GM12878 (cell line): ENCODE measurements around the gene C11orf42. TPM values are rescaled to one million over a fixed set of nuclear protein-coding genes. Genes with fewer than 3 reads are reported as not detected.

Source experiments
- ATAC-seq: fragments of 200-7000 bp; cut with Tn5 transposase; 3 replicates; pipeline ENCODE4 v1.9.1; 2020; ENCODE audit warnings: mild to moderate bottlenecking, moderate library complexity
- BruUV-seq: library from RNA; stranded (reverse); fragments of 400-500 nt; replicated peaks from 2 replicates; lab custom pipeline; 2021; lab: Mats Ljungman, UMichigan
- CTCF ChIA-PET: fragments of 300-600 bp; sonication (Branson Sonifier 250); formaldehyde crosslinking; extraction: SDS; loops from one replicate; lab custom pipeline; 2021; ENCODE audit warnings: inconsistent platforms; lab: Yijun Ruan, JAX
- POLR2A ChIA-PET: fragments of 350-600 bp; formaldehyde crosslinking; extraction: SDS; loops from one replicate; lab custom pipeline; 2021; ENCODE audit warnings: inconsistent platforms; lab: Charles Lee
- RAD21 ChIA-PET: fragments of 300-600 bp; sonication (Branson Sonifier 250); formaldehyde crosslinking; loops from one replicate; lab custom pipeline; 2023; ENCODE audit warnings: antibody characterized with exemption; ENCODE audit not compliant: unreplicated experiment; lab: Charles Lee
- SMC1A ChIA-PET: fragments of 300-600 bp; sonication (Branson Sonifier 250); formaldehyde crosslinking; loops from one replicate; lab custom pipeline; 2023; ENCODE audit not compliant: unreplicated experiment, uncharacterized antibody; lab: Charles Lee
- DNase-seq: peaks from one replicate; pipeline ENCODE4 v3.0.0-alpha.2; 2011; ENCODE audit warnings: low read depth, low spot score
- FAIRE-seq: peaks from 3 replicates; lab custom pipeline; 2011; peaks lifted over from hg19 to GRCh38; lab: Jason Lieb, UNC
- H2AFZ ChIP-seq: 2 replicates; pipeline ENCODE4 v1.6.0; 2011; ENCODE audit warnings: low read depth, low read length, control low read depth; ENCODE audit not compliant: control insufficient read depth
- H3K27ac ChIP-seq: 2 replicates; pipeline ENCODE4 v1.5.1; 2011; ENCODE audit warnings: control low read depth; ENCODE audit not compliant: control insufficient read depth, insufficient read depth
- H3K27me3 ChIP-seq, 2 experiments: replicated peaks in 1 of 2; 2 replicates each; pipeline versions ENCODE4 v1.6.0 to v1.6.1; 2011; ENCODE audit warnings: low read length in 1 of 2; ENCODE audit not compliant: control insufficient read depth in 2 of 2, insufficient read depth in 2 of 2
- H3K36me3 ChIP-seq, 2 experiments: 2 replicates each; pipeline ENCODE4 v1.5.1; 2011; ENCODE audit warnings: low read length in 1 of 2; ENCODE audit not compliant: control insufficient read depth in 2 of 2, insufficient read depth in 2 of 2
- H3K4me1 ChIP-seq: 2 replicates; pipeline ENCODE4 v1.6.1; 2011; ENCODE audit warnings: mild to moderate bottlenecking, low read length, moderate library complexity, mixed read lengths; ENCODE audit not compliant: control insufficient read depth, insufficient read depth
- H3K4me2 ChIP-seq: 2 replicates; pipeline ENCODE4 v1.6.0; 2011; ENCODE audit warnings: control low read depth; ENCODE audit not compliant: control insufficient read depth, insufficient read depth
- H3K4me3 ChIP-seq: fragments of 200-600 bp; sonication (generic); 2 replicates; pipeline ENCODE4 v1.5.1; 2016
- H3K79me2 ChIP-seq: 2 replicates; pipeline ENCODE4 v1.6.0; 2011; ENCODE audit warnings: low read length; ENCODE audit not compliant: control insufficient read depth, insufficient read depth
- H3K9ac ChIP-seq: 2 replicates; pipeline ENCODE4 v1.8.0; 2011; ENCODE audit warnings: low read length, control low read depth, mixed read lengths; ENCODE audit not compliant: control insufficient read depth, insufficient read depth
- H3K9me3 ChIP-seq: replicated peaks from 3 replicates; pipeline ENCODE4 v1.5.1; 2011; ENCODE audit warnings: mild to moderate bottlenecking, low read length; ENCODE audit not compliant: control insufficient read depth, insufficient read depth
- H4K20me1 ChIP-seq: 2 replicates; pipeline ENCODE4 v1.6.0; 2011; ENCODE audit not compliant: control insufficient read depth, insufficient read depth
- BCLAF1 ChIP-seq: fragments of 450-650 bp; IDR thresholded peaks from 2 replicates; pipeline ENCODE4 v1.6.1; 2017; ENCODE audit warnings: antibody characterized with exemption, mild to moderate bottlenecking, moderate library complexity
- BMI1 ChIP-seq: fragments of 450-650 bp; IDR thresholded peaks from 2 replicates; pipeline ENCODE4 v1.6.1; 2016; ENCODE audit warnings: mild to moderate bottlenecking, moderate library complexity, borderline replicate concordance
- CEBPB ChIP-seq, 2 experiments: fragments of 150-350 bp in 1 of 2; IDR thresholded peaks; 2 replicates each; pipeline ENCODE4 v1.6.1; 2012 to 2014; ENCODE audit warnings: low read depth in 2 of 2, low read length in 2 of 2, borderline replicate concordance in 1 of 2, inconsistent platforms in 1 of 2
- EED ChIP-seq: sonication (generic); IDR thresholded peaks from 2 replicates; pipeline ENCODE4 v1.6.1; 2016; ENCODE audit warnings: antibody characterized with exemption, low read depth
- HDAC6 ChIP-seq: fragments of 200-600 bp; sonication (generic); IDR thresholded peaks from one replicate; pipeline ENCODE4 v1.8.0; 2017; ENCODE audit warnings: antibody characterized with exemption; ENCODE audit not compliant: unreplicated experiment
- POU2F2 ChIP-seq: IDR thresholded peaks from 3 replicates; pipeline ENCODE4 v1.6.1; 2011; ENCODE audit warnings: low read depth, mild to moderate bottlenecking, low read length, borderline replicate concordance
- RUNX3 ChIP-seq: IDR thresholded peaks from 2 replicates; pipeline ENCODE4 v1.6.1; 2012; ENCODE audit warnings: low read length, inconsistent platforms
- SMC3 ChIP-seq: IDR thresholded peaks from 2 replicates; pipeline ENCODE4 v1.6.1; 2011; ENCODE audit warnings: low read length, improper control_type of control experiment, borderline replicate concordance
- TBL1XR1 ChIP-seq: IDR thresholded peaks from 2 replicates; pipeline ENCODE4 v1.6.1; 2012; ENCODE audit warnings: low read depth, low read length, improper control_type of control experiment
- TCF7 ChIP-seq: IDR thresholded peaks from 2 replicates; pipeline ENCODE4 v1.6.1; 2014; ENCODE audit warnings: antibody characterized with exemption, borderline replicate concordance
- ZNF217 ChIP-seq: fragments of 450-650 bp; IDR thresholded peaks from 2 replicates; pipeline ENCODE4 v1.6.1; 2017; ENCODE audit warnings: antibody characterized with exemption, mild to moderate bottlenecking
- ZNF274 ChIP-seq: IDR thresholded peaks from one replicate; pipeline ENCODE4 v1.8.0; 2011; ENCODE audit not compliant: insufficient read length, insufficient read depth
- ZSCAN29 ChIP-seq: fragments of 450-650 bp; IDR thresholded peaks from 2 replicates; pipeline ENCODE4 v1.6.1; 2017; ENCODE audit warnings: mild to moderate bottlenecking, moderate library complexity
- WGBS: methylation state at CpG from one replicate; pipeline ENCODE4 v1.1.6; 2016; ENCODE audit warnings: low lambda C conversion rate; ENCODE audit not compliant: insufficient replicate concordance, insufficient coverage; ENCODE audit errors: missing lambda C conversion rate; 5-methylcytosine and 5-hydroxymethylcytosine counted together
- in situ Hi-C: fragments of 300-500 bp; cut with MboI; formaldehyde crosslinking; loops from 9 replicates; pipeline ENCODE4 v1.14.3; 2018; ENCODE audit warnings: mixed read lengths
- intact Hi-C: fragments of 100-400 bp; cut with micrococcal nuclease; formaldehyde crosslinking; loops from one replicate; pipeline ENCODE4 v1.14.2; 2022; ENCODE audit not compliant: unreplicated experiment
- polyA plus RNA-seq, 11 experiments: library from polyadenylated mRNA; depleted of rRNA in 4 of 11; unstranded in 6 of 11; stranded (reverse) in 5 of 11; fragments of >200 nt; fragmentation: Nextera tagmentation in 4 of 11; fragmentation: Illumina TruSeq in 1 of 11; extraction: Ambion mirVana in 4 of 11; extraction: Trizol in 1 of 11; gene quantifications; 1 replicate in 1 of 11; 2 replicates in 10 of 11; pipeline versions ENCODE4 v1.2.1 to v1.2.3, GENCODE V29; 2011 to 2016; ENCODE audit warnings: inconsistent platforms in 2 of 11, missing spikeins in 2 of 11, low read depth in 1 of 11
- total RNA-seq, 4 experiments: library from RNA; depleted of rRNA in 3 of 4; stranded (reverse); fragments of >200 nt in 3 of 4; fragmentation: Illumina TruSeq in 1 of 4; extraction: Trizol in 1 of 4; gene quantifications; 2 replicates each; pipeline versions ENCODE4 v1.2.1 to v1.2.3, GENCODE V29; 2013 to 2021

Gene C11orf42
- total and polyA plus RNA-seq, 10 of the 15 experiments (the other 5 are each of a cell fraction or from before 2014, with no cell fraction given) = 0.19 TPM; not detected in 9

GRCh38 chr11:6237266-6237665, 31.9 kb downstream of the C11orf42 start:
- no peak for FAIRE-seq

DNA sequence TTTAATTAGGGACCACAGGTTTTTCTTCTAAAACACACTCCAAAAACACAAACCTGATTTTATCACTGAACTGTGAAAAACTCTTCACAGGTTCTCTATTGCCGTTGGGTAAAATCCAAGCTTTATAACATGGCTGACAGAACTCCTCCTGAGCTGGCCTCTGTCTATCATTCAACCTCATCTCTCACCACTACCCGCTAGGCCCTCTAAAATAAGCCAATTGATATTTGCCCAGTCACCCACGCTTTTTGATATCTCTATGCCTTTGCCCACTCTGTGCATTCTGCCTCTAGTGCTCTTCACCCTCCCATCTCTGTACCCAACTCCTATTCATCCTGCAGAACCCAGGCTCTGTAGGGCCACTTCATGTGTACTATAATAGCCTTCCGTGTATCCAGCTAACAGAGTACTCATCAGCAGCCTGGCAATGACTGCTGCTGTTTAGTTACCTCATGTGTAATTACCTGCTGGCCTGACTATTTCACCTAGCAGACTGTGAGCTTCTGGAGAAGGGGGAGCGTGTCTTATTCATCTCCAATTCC, 32.5 kb downstream of the C11orf42 start:
- TF ChIP-seq RUNX3 (no peak), HDAC6 (no peak), CEBPB (IDR thresholded peaks at IDR 0.05; ENCODE audit: borderline replicate concordance in 1 of 2, low read depth in 2 of 2, low read length in 2 of 2) (no peak), SMC3 (no peak), ZSCAN29 (no peak), ZNF274 (no peak), BCLAF1 (no peak), BMI1 (no peak), ZNF217 (no peak)
- peaks cover 14% of the 10 kb centered on the region for H3K79me2 ChIP-seq
- no peaks in the 10 kb centered on the region for H3K36me3 ChIP-seq
- RAD21 ChIA-PET = no interaction called here
- 56% methylated on average over 5 of the region's 5 CpGs for WGBS
- POLR2A ChIA-PET = interaction anchor here (0.6 to 0.8 kb wide), 2 partner anchors 20 to 54 kb away, joined by 3 read pairs; no protein-coding TSS in a partner anchor
- no peak overlapping the region for H3K4me3 ChIP-seq
- intact Hi-C loops = loop anchor here (10.0 kb wide), 2 partner anchors 247 to 507 kb away; partner anchors contain the start of genes ARFIP2 and TIMM10B
- DNase-seq (no peak), FAIRE-seq (no peak), ATAC-seq (no peak)
- no peaks in the 10 kb centered on the region for H4K20me1 ChIP-seq
- BruUV-seq = no TSS peak
- H3K27ac ChIP-seq = no peak overlapping the region
- no peaks in the 10 kb centered on the region for H3K27me3 ChIP-seq
- no peaks in the 10 kb centered on the region for H3K9me3 ChIP-seq
- SMC1A ChIA-PET = interaction anchor here (0.6 to 2.1 kb wide), 5 partner anchors 7 to 114 kb away, joined by 3 to 9 read pairs (median 3); no protein-coding TSS in a partner anchor
- H3K4me2 ChIP-seq = no peak overlapping the region
- no peak overlapping the region for H3K9ac ChIP-seq
- H2AFZ ChIP-seq = no peak overlapping the region
- in situ Hi-C loops = no loop called here
- no peaks in the 10 kb centered on the region for H3K4me1 ChIP-seq
- CTCF ChIA-PET = interaction anchor here (1.4 to 6.7 kb wide), 3 partner anchors 13 to 141 kb away, joined by 4 to 55 read pairs (median 6); no protein-coding TSS in a partner anchor

More at GRCh38 chr11:6237266-6237665, 31.9 kb downstream of the C11orf42 start:
- H3K4me2 ChIP-seq = no peak overlapping the region
- ChIA-PET POLR2A (interaction anchor here (0.7 to 0.8 kb wide), 2 partner anchors 20 to 153 kb away, joined by 3 read pairs; partner anchors contain the start of gene SMPD1), RAD21 (no interaction called here), SMC1A (interaction anchor here (0.9 to 2.1 kb wide), 3 partner anchors 10 to 21 kb away, joined by 3 to 9 read pairs (median 3); no protein-coding TSS in a partner anchor), CTCF (interaction anchor here (1.4 to 6.7 kb wide), 2 partner anchors 14 to 142 kb away, joined by 4 to 55 read pairs; no protein-coding TSS in a partner anchor)
- ATAC-seq (no peak), DNase-seq (no peak)
- no peak overlapping the region for H3K27ac ChIP-seq
- H3K36me3 ChIP-seq = no peaks in the 10 kb centered on the region
- peaks cover 14% of the 10 kb centered on the region for H3K79me2 ChIP-seq
- in situ Hi-C loops = no loop called here
- no TSS peak for BruUV-seq
- H3K9me3 ChIP-seq = no peaks in the 10 kb centered on the region
- H2AFZ ChIP-seq = no peak overlapping the region
- 49% methylated on average over 4 of the region's 4 CpGs for WGBS
- no peak overlapping the region for H3K4me3 ChIP-seq
- intact Hi-C loops = loop anchor here (10.0 kb wide), 2 partner anchors 248 to 508 kb away; partner anchors contain the start of genes ARFIP2 and TIMM10B
- no peak overlapping the region for H3K9ac ChIP-seq
- no peaks in the 10 kb centered on the region for H3K27me3 ChIP-seq
- no peaks in the 10 kb centered on the region for H4K20me1 ChIP-seq
- H3K4me1 ChIP-seq = no peaks in the 10 kb centered on the region
- TF ChIP-seq TBL1XR1 (no peak), POU2F2 (no peak), TCF7 (no peak), EED (0 out of 2 replicates have a peak, but pooled peaks have one; percentile 22)
- TF ChIP-seq, all 136 proteins: peak for 1
